ENCODE results near the gene ART1.
"Not testable (repeated sequence)": the region's sequence is repeated elsewhere in the genome, so short reads cannot be mapped to it uniquely, and the experiment has no call there.

Gene ART1, protein sequence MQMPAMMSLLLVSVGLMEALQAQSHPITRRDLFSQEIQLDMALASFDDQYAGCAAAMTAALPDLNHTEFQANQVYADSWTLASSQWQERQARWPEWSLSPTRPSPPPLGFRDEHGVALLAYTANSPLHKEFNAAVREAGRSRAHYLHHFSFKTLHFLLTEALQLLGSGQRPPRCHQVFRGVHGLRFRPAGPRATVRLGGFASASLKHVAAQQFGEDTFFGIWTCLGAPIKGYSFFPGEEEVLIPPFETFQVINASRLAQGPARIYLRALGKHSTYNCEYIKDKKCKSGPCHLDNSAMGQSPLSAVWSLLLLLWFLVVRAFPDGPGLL

DNA sequence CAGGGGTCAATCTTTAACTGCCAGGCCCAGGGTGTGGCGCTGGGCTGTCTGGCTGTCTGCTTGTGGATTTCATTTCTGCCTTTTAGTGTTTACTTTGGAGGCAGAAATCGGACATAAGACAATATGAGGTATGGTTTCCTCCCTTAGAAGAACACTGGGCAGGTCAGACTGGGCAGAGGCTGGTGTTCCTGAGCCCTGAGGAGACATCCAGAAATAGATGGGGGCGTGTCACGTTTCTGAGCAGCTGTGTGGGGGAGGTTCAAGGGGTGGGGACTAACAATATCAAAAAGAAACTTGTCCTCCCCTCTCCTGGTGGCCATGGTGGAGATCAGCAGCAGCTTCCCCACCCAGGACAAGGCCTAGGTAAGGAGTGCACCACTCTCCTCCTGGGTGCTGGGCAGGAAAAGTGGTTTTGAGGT lies at the start of gene ART1:
Gene ART1, plus strand, starts transcription at position 312 of the 419 bp plus-strand sequence. CDS start 14,086 bp downstream, outside the sequence.
- DNase-seq = no peak

DNA sequence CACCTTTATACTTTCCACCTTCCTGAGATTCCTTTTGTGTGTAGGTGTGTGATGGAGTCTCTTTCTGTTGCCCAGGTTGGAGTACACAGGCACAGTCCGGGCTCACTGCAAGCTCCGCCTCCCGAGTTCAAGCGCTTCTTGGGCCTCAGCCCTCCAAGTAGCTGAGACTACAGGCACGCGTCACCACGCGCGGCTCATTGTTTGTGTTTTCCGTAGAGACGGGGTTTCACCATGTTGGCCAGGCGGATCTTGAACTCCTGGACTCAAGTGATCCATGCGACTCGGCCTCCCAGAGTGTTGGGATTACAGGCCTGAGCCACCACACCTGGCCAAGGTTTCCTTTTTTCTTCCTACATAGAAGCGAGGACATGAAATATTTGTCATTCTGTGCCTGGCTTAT lies 47.2 kb upstream of the ART1 start:
- DNase-seq = not testable (repeated sequence)

DNA sequence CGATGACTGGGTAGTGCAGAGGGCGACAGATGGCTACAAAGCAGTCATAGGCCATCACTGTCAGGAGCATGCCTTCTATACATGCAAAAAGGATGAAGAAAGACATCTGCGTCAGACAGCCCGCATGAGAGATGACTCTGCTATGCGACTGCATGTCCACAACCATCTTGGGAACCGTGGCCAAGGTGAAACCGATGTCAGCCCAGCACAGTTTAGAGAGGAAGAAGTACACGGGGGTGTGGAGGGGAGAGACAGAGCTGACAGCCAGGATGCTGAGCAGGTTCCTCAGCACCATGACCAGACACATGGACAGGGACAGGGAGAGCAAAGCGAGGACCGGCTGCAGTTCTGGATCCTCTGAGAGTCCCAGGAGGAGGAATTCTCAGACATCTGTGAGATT lies 44.7 kb upstream of the ART1 start:
- DNase-seq = not testable (repeated sequence)

DNA sequence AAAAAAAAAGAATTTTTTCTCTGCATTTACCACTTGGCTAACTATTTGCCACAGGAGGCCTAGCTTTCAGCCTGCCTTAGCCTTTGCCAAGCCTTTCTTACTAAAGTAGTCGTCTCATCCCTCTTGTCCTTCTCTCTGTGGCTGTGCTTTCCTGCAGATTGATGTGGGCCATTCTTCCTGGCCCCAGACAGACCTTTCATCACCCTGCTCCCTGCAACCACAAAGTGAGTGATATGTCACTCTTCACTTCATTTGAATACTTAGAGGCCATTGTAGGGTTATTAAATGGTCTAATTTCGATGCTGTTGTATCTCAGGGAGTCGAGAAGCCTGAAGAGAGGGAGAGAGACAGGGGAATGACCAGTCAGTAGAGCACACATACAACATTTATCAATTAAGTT lies 40.8 kb upstream of the ART1 start:
- no peak for DNase-seq

DNA sequence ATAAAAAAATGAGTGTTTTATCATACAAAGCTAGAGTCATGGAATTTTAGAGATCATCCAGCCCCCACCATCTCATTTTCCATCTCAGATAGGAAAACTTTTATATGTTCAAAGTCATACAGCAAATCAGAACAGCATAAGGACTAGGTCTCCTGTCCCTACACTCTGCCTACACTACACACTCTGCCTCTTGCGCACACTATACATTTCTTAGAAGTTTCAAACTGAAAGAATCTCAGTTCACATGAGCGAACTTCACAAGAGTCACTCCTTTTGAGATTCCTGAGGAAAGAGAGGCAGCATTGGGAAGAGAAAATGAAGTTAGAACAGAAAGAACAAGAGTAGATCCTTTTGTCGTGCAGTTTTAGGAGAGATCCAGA lies 39.7 kb upstream of the ART1 start:
- no peak for DNase-seq

DNA sequence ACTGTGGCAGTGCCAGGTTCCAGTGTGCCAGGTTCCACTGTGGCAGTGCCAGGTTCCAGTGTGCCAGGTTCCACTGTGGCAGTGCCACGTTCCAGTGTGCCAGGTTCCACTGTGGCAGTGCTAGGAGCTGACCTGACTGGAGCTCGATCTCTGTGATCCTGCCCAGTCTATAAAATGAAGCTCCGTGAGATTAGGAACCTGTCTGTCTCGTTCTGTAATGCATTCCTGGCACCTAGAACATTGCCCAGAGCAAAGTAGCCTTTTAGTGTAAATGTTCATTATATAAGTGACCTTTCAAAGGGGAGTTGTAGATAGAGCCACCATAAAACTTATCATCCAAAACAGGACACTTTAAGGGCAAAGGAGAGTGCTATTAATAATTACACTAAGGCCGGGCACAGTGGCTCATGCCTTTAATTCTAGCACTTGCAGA lies 39.1 kb upstream of the ART1 start:
- no peak for DNase-seq

DNA sequence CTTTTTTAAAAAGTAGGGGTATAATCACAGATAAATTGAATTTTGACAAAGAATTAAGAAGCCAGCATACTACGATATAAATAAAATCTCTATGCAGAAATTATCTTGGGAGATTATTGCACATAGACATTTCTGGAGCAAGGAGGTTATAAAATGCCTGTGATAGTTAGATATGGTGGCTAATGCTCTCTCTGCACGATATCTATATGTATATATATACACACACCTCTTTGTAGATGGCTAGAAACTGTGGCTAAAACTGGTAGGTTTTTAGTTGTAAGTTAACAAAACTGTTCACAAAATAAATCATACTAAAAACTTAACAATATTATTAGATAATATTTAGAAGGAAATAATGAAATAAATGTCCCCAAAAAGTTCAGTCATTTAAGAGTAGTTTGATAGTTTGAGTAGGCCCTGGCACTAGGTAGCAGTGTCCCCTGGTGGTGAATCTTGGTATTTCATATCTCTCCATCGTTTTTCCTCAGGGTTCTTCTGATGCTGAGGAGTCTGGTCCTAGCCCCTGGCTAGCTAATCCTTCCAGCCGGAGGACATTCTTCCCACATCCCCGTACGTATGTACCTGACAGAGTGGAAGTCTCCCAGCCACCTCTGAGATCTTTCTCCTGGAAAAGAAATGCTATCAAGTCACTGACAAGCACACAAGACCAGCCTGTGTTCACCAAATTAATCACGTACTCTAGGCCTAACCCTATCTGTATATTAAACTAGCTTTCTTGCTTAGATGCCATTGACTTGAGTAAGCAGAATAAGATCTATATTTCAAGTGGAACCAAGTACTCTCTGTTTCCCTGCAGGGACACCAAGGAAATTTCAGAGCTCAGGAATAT lies 35.3 kb upstream of the ART1 start:
- DNase-seq = peak; percentile 10

DNA sequence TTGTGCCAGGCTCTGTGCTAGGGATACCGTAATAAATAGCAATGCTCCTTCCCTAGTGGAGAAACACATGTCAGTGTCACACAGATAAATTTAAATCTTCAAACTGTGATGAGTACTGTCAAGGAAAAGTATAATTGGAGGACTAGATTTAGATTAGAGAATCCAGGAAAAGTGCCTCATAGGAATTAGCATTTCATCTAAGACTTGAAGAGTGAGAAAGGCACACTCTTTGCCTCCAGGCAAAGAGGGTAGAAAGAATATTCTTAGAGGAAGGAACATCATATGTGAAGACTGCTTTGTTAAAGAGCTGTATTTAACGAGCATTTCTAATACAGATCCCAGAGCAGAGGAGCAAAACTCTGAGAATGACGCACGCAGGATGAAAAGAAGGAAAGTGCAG lies 34.1 kb upstream of the ART1 start:
- no peak for DNase-seq

DNA sequence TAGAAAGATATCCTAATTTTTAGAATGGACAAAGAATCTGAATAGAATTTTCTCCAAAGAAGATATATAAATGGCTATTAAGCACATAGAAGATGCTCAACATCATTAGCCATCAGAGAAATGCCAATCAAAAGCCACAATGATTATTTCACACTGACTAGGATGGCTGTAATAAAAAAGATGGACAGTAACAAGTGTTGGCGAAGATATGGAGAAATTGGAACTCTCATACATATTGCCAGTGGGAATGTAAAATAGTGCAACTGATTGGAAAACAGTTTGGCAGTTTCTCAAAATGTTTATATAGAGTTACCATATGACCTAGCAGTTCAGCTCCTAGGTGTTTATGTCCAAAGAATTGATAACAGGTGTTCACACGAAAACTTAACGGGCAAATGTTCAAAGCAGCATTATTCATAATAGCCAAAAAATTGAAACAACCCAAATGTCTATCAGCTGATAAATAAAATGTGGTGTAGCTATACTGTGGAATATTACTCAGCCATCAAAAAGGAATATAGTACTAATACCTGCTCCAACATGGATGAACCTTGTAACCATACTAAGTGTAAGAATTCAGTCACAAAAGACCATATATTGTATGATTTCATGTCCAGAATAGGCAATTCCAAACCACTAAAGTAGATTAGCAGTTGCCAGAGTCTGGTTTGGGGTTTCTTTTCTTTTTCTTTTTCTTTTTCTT lies 32.8 kb upstream of the ART1 start:
- DNase-seq = no peak

DNA sequence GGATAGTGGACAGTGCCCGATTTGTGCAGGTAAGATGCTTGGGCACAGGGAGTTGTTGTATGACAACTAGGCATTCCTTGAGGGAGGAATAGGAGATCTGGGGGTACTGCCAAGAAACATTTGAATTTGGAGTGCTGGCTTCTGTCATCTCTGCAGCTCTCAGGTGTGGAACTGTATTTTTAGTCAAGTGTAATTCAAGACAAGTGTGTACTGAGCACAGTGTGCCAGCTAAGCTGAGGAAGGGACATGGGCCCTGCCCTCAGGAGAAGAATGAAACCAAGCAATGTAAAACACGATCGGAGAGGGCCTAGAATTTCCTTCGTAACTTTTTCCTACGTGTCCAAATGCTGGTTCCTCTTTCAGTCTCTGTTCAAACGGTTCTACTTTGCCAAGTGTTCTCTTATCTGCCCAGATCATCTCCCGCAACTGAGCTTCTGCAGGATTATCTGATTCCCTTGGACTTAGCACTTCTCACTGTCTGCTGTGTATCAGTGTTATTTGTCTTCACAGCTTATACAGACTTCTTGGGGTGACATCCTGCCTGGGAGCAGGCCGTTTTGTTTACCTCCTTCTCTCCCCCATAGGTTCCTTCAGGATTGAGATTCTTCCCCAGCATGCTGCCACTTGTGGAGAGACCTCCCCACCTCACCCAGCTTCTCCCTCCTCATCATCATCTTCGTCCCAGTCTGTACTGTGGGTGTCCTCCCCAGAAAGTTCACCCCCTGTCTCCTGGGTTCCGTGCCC lies 30.8 kb upstream of the ART1 start:
- no peak for DNase-seq

DNA sequence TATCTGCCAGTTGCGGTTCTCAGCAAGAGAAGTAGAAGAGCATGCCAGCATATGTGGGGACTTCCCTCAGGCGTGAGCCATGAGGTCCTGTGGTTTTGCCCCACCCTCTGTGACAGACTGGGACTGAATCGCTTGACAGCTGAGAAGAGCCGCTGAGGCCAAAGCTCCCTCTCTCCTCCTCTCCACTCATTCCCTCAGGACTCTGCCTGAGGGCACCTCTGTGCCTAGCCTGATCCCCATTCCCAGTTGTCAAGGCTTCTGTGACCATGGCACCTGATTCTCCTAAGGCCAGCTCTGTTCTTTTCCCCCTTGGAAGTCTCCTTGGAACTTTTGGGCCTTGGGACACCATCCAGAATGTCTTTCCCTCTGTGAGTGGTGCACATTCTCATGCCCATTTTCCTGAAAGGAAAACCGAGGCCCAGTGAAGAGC lies 30.2 kb upstream of the ART1 start:
- DNase-seq = peak; percentile 64

DNA sequence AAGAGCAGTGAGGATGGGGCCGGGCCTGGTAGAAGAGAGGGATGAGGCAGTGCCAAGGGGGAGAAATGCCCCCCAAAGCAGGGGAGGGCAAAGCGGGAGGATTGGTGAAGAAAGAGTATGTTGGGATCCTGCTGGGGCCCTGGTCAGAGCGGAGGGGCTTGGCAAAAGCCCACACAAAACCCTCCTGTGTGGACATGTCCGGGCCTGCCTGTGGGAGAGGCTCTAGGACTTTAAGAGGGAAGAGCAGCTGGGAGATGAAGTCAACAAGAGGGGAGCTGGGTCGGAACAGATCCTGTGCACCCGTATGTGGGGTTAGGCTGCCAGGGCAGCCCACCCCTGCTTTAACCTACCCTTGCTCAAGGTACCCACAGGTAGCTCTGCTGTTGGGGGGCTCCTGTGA lies 28.9 kb upstream of the ART1 start:
- DNase-seq = no peak

DNA sequence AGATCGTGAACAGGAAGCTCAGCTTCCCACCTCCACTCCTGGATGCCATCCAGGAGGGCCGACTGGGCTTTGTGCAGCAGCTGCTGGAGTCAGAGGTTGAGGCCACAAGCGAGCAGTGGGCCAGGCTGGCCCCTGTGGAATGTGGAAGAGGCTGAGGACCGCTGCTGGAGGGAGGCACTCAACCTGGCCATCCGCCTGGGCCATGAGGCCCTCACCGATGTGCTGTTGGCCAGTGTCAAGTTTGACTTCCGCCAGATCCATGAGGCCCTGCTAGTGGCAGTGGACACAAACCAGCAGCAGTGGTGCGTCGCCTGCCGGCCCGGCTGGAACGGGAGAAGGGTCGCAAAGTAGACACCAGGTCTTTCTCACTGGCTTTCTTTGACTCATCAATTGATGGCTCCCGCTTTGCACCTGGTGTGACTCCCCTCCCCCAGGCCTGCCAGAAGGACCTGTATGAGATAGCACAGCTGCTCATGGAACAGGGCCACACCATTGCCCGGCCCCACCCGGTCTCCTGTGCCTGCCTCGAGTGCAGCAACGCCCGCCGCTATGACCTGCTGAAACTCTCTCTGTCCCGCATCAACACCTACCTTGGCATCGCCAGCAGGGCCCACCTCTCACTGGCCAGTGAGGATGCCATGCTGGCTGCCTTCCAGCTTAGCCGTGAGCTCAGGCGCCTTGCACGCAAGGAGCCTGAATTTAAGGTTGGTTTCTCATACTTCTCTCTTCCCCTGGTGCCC lies 28.0 kb upstream of the ART1 start:
- no peak for DNase-seq

DNA sequence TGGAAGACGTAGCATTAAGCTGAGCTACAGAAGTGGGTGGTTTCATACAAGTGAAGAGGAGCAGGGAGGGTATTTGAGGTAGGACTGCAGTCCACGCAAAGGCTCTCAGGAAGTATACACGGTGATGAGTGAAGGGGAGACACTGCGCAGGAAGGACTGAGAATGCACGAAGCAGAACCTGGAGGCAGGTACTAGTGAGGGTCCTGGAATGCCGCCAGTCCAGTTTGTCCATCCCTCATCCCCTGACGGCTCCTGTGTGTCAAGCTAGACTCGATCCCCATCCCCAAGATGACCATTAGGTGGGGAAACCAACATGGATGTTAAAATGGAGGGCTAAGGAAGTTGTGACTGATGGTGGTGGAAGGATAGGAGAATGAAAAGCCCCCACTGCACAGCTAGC lies 26.9 kb upstream of the ART1 start:
- DNase-seq = no peak

DNA sequence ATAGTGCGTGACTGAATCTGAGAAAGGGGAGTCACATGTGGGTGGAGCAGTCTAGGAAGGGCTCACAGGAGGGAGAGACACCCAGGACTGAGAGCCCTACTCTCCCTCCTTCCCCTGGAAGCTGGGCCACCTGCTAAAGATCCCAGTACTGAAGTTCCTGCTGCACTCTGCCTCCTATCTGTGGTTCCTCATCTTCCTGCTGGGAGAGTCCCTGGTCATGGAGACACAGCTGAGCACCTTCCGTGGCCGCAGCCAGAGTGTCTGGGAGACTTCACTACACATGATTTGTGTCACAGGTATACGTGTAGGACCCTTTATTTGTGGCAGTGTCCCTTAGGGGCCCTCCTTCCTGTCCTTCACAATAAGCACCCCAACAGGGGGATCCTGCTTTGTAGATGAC lies 22.4 kb upstream of the ART1 start:
- DNase-seq = no peak

DNA sequence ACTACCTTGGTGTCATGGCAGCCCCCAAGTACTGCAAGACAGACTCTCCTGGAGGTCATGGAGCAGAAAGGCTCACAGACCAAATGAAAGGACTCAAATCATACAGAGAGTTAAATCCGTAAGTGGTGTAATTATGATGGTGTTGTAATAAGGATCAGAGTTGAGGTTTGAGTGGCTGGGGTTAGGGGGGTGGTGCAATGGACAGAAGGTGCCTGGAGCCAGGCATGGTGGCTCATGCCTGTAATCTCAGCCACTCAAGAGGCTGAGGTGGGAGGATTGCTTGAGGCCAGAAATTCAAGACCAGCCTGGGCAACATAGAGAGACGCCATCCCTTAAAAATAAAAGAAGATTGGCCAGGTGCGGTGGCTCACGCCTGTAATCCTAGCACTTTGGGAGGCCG lies 21.8 kb upstream of the ART1 start:
- no peak for DNase-seq

DNA sequence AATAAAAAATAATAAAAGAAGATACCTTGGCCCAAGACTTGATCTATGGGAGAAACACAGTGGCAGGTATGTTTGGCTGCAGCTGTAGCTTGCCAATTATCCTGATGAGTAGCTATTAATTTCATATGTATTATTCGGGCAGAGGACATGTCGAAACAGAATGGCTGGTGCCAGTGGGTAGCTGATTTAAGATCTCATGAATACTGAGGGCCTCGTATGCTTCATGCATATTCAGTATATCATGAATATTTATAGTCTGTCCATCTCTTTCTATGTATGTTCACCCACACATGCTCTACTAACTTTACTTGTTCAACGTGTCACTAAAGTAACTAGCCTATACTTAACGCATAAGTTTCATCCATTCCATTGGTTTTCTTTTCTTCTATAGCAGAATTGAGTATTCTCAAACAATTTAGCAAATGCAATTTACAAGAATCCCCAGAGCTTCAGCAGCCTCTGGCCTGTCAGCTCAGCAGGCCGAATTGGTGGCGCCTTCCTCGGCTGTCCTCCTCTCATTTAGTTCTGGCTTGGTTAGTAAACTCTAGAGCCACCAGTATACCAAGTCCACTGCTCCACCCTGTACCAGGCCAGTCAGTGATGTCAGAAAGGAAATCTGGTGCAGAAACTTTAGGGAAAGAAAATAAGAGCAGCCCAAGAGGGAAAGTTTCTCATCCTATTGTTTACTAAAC lies 21.0 kb upstream of the ART1 start:
- no peak for DNase-seq

DNA sequence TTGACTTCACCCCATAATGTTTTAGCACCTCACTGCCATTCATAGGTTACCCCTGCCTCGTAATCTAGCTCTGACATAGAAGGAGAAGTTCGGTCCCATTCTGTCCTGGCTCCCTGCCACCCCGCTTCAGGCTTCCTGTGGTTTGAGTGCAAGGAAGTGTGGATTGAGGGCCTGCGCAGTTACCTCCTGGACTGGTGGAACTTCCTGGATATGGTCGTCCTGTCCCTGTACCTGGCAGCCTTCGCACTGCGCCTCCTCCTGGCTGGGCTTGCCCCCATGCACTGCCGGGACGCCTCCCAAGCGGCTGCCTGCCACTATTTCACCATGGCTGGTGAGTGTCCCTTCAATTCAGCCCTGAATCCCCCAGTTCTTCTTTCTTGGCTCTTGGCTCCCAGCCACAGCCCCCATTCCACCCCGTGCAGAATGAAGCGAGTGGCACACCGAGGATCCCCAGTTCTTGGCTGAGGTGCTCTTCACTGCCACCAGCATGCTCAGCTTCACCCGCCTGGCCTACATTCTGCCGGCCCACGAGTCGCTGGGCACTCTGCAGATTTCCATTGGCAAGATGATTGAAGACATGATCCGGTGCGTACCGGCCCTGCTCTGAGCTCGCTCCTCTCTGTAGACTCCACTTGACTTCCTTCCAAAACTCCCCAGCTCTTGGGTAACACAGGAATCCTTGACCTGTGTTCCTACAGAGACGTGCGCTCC lies 18.5 kb upstream of the ART1 start:
- no peak for DNase-seq

DNA sequence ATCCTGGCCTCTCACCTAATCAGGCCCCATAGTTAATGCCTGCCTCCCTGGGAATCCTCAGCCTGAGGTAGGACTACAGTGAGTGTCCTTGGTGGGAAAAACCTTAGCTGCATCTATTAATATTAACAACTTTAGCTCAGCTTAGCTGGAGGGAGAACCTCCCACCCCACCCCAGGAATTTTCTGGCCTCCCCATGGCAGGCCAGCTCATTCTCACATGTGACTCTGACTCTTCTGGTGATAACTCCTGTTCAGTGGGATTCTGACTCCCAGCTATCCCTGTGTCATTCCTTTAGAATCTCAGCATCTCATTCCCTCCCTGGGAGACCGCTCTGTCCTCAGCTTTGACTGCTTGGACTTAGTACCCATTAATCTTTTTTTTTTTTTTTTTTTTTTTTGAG lies 17.6 kb upstream of the ART1 start:
- DNase-seq = no peak

DNA sequence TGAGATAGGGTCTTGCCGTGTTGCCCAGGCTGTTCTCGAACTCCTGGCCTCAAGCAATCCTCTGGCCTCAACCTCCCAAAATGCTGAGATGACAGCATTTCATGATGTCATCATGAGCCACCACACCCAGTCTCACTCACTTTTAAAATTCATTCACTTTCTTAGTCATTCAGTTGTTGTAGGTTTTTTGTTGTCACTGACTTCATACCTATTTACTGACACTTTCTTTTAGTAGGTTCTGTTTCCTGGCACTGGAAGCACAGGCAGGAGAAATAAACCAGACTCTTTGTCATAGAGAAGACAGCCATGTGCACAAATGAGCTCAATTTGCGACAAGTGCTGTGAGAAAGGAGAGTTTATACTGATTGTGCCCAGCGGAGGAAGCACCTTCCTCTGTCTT lies 13.6 kb upstream of the ART1 start:
- DNase-seq = no peak

Data from activated naive CD4-positive, alpha-beta T cell treated with Interleukin-2 at 50 U/mL for 16 hours (primary cell).